Kidney epithelial cell (primary cell): ENCODE measurements around the gene KCNAB1. TPM values are rescaled to one million over a fixed set of nuclear protein-coding genes. Genes with fewer than 3 reads are reported as not detected.

ENCODE experiments used
- DNase-seq: peaks from one replicate; pipeline ENCODE4 v3.0.0-alpha.2; 2010; ENCODE audit warnings: low read depth
- H3K27me3 ChIP-seq: 2 replicates; pipeline ENCODE4 v1.6.0; 2011; ENCODE audit warnings: low read length; ENCODE audit not compliant: control insufficient read depth, insufficient read depth
- H3K36me3 ChIP-seq: 2 replicates; pipeline ENCODE4 v1.5.1; 2011; ENCODE audit warnings: low read length; ENCODE audit not compliant: control insufficient read depth, insufficient read depth
- H3K4me3 ChIP-seq: 2 replicates; pipeline ENCODE4 v1.5.1; 2011; ENCODE audit warnings: low read depth, mild to moderate bottlenecking, control low read depth, low read length
- CTCF ChIP-seq: IDR thresholded peaks from 2 replicates; pipeline ENCODE4 v1.5.1; 2011; ENCODE audit warnings: mild to moderate bottlenecking, moderate library complexity, low read length, control low read depth, inconsistent platforms; ENCODE audit not compliant: insufficient read depth, poor library complexity, severe bottlenecking
- total RNA-seq: library from RNA; depleted of rRNA; stranded (reverse); fragments of >200 nt; gene quantifications from 2 replicates; pipeline ENCODE4 v1.2.3, GENCODE V29; 2015

KCNAB1 gene
- total RNA-seq, 1 donor from 2014 or later, result not detected

- DNase-seq, result no peak
- Histone ChIP-seq H3K4me3 (no peak overlapping the region), H3K36me3 (no peaks in the 10 kb centered on the region), H3K27me3 (no peaks in the 10 kb centered on the region)
- no peak for TF ChIP-seq CTCF
Measured at GRCh38 chr3:156581954-156582353, 461.6 kb downstream of the KCNAB1 start.

- Histone ChIP-seq H3K4me3 (no peak overlapping the region), H3K27me3 (no peaks in the 10 kb centered on the region), H3K36me3 (no peaks in the 10 kb centered on the region)
- no peak for TF ChIP-seq CTCF
- no peak for DNase-seq
Measured at GRCh38 chr3:156582532-156583183, 462.3 kb downstream of the KCNAB1 start.

- TF ChIP-seq CTCF, result no peak
- DNase-seq, result no peak
- Histone ChIP-seq H3K27me3 (no peaks in the 10 kb centered on the region), H3K4me3 (no peak overlapping the region), H3K36me3 (no peaks in the 10 kb centered on the region)
Measured at GRCh38 chr3:156583469-156583868, 463.1 kb downstream of the KCNAB1 start.

- TF ChIP-seq CTCF, result no peak
- no peaks in the 10 kb centered on the region for H3K27me3 ChIP-seq
Measured at GRCh38 chr3:156586905-156587759, 466.8 kb downstream of the KCNAB1 start.

GRCh38 chr3:156587760-156588069 lies 467.3 kb downstream of the KCNAB1 start:
- TF ChIP-seq CTCF, result no peak
- DNase-seq, result no peak
- Histone ChIP-seq H3K4me3 (no peak overlapping the region), H3K36me3 (no peaks in the 10 kb centered on the region), H3K27me3 (no peaks in the 10 kb centered on the region)

More at GRCh38 chr3:156586905-156587759, 466.8 kb downstream of the KCNAB1 start:
- Histone ChIP-seq H3K36me3 (no peaks in the 10 kb centered on the region), H3K4me3 (no peak overlapping the region)
- no peak for DNase-seq

Other genes with a start within 250 kb of the KCNAB1 start
- gene GMPS, start 249.9 kb upstream of the KCNAB1 start, total RNA-seq, result 33.7 and 41.7 TPM in 2 replicates